SK-N-SH treated with all-trans-retinoic acid at 6 μM for 48 hours (cell line): ENCODE measurements around the gene OS9.

Experiments
- ATAC-seq: fragments of 200-7000 bp; cut with Tn5 transposase; 3 replicates; pipeline ENCODE4 v1.9.1; 2020; ENCODE audit warnings: mild to moderate bottlenecking, moderate library complexity
- BACH2 ChIP-seq: fragments of 250-450 bp; sonication (Bioruptor Pico); IDR thresholded peaks from 2 replicates; pipeline ENCODE4 v1.9.0; 2021; ENCODE audit warnings: mild to moderate bottlenecking, borderline replicate concordance
- ESRRG ChIP-seq: fragments of 250-450 bp; sonication (Bioruptor Pico); IDR thresholded peaks from 2 replicates; pipeline ENCODE4 v1.6.1; 2021; ENCODE audit warnings: mild to moderate bottlenecking
- PPARA ChIP-seq: fragments of 250-450 bp; sonication (Bioruptor Pico); IDR thresholded peaks from 2 replicates; pipeline ENCODE4 v1.5.0; 2020; ENCODE audit warnings: mild to moderate bottlenecking, borderline replicate concordance
- RARB ChIP-seq: fragments of 250-450 bp; sonication (Bioruptor Pico); IDR thresholded peaks from 2 replicates; pipeline ENCODE4 v1.8.0; 2021; ENCODE audit warnings: mild to moderate bottlenecking, moderate library complexity
- SNAI2 ChIP-seq: fragments of 250-450 bp; sonication (Bioruptor Pico); IDR thresholded peaks from 2 replicates; pipeline ENCODE4 v1.5.0; 2020; ENCODE audit warnings: mild to moderate bottlenecking, moderate library complexity
- TCF4 ChIP-seq: fragments of 250-450 bp; sonication (Bioruptor Pico); IDR thresholded peaks from 2 replicates; pipeline ENCODE4 v1.8.0; 2021; ENCODE audit warnings: mild to moderate bottlenecking, moderate library complexity, borderline replicate concordance
- TOX ChIP-seq: fragments of 250-450 bp; sonication (Bioruptor Pico); IDR thresholded peaks from 2 replicates; pipeline ENCODE4 v1.8.0; 2021; ENCODE audit warnings: mild to moderate bottlenecking, moderate library complexity, borderline replicate concordance
- ZC3H10 ChIP-seq: fragments of 250-450 bp; sonication (Bioruptor Pico); IDR thresholded peaks from 2 replicates; pipeline ENCODE4 v1.5.1; 2021; ENCODE audit warnings: mild to moderate bottlenecking, moderate library complexity
- ZFP30 ChIP-seq: fragments of 450-650 bp; formaldehyde crosslinking; IDR thresholded peaks from 2 replicates; pipeline ENCODE4 v1.5.0; 2022; ENCODE audit warnings: mild to moderate bottlenecking, moderate library complexity
- ZNF565 ChIP-seq: fragments of 450-650 bp; formaldehyde crosslinking; conservative IDR thresholded peaks from 2 replicates; pipeline ENCODE4 v1.5.0; 2020; ENCODE audit warnings: low read depth, mild to moderate bottlenecking, moderate library complexity
- ZNF8 ChIP-seq: fragments of 450-650 bp; formaldehyde crosslinking; IDR thresholded peaks from 2 replicates; pipeline ENCODE4 v1.5.0; 2020; ENCODE audit warnings: mild to moderate bottlenecking, moderate library complexity
- TF ChIP-seq, protein P1 (sequence below): fragments of 250-450 bp; sonication (Bioruptor Pico); IDR thresholded peaks from 2 replicates; pipeline ENCODE4 v1.5.1; 2020; ENCODE audit warnings: low read depth, mild to moderate bottlenecking, moderate library complexity
- TF ChIP-seq, protein P2 (sequence below): fragments of 250-450 bp; sonication (Bioruptor Pico); IDR thresholded peaks from 2 replicates; pipeline ENCODE4 v1.5.1; 2021; ENCODE audit warnings: mild to moderate bottlenecking, moderate library complexity
- TF ChIP-seq, protein P3 (sequence below): fragments of 250-450 bp; sonication (Bioruptor Pico); IDR thresholded peaks from 2 replicates; pipeline ENCODE4 v1.8.0; 2020; ENCODE audit warnings: mild to moderate bottlenecking, moderate library complexity, borderline replicate concordance
- TF ChIP-seq, protein P4 (sequence below): fragments of 250-450 bp; sonication (Bioruptor Pico); IDR thresholded peaks from 2 replicates; pipeline ENCODE4 v1.5.0; 2020; ENCODE audit warnings: mild to moderate bottlenecking, moderate library complexity

The OS9 gene

DNA sequence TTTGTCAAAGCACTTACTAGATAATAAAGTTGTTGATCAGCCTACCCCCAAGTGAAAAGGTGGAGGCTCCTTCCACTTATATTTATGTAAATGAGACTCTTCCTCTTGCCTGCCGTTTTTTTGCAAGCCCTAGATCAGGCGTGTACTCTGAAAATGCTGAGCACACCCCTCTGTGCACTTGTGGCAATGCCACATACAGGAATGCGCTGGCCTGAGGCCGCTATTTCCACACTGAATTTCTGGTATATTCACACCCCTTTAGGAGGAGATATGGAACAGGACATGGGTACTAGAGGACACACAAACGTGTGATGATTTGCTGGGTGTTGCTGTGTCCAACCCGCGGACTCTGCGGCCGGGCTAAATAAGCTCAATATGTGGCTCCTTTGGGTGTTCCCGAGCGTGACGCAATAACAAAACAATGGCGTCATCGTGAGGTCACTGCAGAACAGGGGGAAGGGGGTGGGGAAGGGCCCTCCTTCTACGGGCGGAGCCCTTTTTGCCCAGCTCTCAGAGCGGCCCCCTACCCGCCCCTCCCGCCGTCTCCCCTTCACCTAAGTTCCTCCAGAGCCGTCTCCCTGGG, 50.4 kb downstream of the OS9 start:
- peak; percentile 48 for ATAC-seq
- TF ChIP-seq, protein P1, sequence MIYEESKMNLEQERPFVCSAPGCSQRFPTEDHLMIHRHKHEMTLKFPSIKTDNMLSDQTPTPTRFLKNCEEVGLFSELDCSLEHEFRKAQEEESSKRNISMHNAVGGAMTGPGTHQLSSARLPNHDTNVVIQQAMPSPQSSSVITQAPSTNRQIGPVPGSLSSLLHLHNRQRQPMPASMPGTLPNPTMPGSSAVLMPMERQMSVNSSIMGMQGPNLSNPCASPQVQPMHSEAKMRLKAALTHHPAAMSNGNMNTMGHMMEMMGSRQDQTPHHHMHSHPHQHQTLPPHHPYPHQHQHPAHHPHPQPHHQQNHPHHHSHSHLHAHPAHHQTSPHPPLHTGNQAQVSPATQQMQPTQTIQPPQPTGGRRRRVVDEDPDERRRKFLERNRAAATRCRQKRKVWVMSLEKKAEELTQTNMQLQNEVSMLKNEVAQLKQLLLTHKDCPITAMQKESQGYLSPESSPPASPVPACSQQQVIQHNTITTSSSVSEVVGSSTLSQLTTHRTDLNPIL (CRISPR knock-in tag): peak; percentile 62; the same call in 1 of the 2 replicates
- TF ChIP-seq PPARA (CRISPR knock-in tag) (no peak), SNAI2 (0 out of 2 replicates have a peak, but pooled peaks have one; percentile 8), RARB (CRISPR knock-in tag) (no peak), TOX (CRISPR knock-in tag) (0 out of 2 replicates have a peak, but pooled peaks have one; percentile 12), ZNF565 (peak; percentile 51; the same call in 1 of the 2 replicates), ESRRG (CRISPR knock-in tag) (0 out of 2 replicates have a peak, but pooled peaks have one; percentile 45), TCF4 (CRISPR knock-in tag) (no peak)
- TF ChIP-seq, protein P2, sequence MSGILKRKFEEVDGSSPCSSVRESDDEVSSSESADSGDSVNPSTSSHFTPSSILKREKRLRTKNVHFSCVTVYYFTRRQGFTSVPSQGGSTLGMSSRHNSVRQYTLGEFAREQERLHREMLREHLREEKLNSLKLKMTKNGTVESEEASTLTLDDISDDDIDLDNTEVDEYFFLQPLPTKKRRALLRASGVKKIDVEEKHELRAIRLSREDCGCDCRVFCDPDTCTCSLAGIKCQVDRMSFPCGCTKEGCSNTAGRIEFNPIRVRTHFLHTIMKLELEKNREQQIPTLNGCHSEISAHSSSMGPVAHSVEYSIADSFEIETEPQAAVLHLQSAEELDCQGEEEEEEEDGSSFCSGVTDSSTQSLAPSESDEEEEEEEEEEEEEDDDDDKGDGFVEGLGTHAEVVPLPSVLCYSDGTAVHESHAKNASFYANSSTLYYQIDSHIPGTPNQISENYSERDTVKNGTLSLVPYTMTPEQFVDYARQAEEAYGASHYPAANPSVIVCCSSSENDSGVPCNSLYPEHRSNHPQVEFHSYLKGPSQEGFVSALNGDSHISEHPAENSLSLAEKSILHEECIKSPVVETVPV (CRISPR knock-in tag): 0 out of 2 replicates have a peak, but pooled peaks have one; percentile 25
- TF ChIP-seq, protein P3, sequence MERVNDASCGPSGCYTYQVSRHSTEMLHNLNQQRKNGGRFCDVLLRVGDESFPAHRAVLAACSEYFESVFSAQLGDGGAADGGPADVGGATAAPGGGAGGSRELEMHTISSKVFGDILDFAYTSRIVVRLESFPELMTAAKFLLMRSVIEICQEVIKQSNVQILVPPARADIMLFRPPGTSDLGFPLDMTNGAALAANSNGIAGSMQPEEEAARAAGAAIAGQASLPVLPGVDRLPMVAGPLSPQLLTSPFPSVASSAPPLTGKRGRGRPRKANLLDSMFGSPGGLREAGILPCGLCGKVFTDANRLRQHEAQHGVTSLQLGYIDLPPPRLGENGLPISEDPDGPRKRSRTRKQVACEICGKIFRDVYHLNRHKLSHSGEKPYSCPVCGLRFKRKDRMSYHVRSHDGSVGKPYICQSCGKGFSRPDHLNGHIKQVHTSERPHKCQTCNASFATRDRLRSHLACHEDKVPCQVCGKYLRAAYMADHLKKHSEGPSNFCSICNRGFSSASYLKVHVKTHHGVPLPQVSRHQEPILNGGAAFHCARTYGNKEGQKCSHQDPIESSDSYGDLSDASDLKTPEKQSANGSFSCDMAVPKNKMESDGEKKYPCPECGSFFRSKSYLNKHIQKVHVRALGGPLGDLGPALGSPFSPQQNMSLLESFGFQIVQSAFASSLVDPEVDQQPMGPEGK: peak; percentile 50; the same call in 1 of the 2 replicates

DNA sequence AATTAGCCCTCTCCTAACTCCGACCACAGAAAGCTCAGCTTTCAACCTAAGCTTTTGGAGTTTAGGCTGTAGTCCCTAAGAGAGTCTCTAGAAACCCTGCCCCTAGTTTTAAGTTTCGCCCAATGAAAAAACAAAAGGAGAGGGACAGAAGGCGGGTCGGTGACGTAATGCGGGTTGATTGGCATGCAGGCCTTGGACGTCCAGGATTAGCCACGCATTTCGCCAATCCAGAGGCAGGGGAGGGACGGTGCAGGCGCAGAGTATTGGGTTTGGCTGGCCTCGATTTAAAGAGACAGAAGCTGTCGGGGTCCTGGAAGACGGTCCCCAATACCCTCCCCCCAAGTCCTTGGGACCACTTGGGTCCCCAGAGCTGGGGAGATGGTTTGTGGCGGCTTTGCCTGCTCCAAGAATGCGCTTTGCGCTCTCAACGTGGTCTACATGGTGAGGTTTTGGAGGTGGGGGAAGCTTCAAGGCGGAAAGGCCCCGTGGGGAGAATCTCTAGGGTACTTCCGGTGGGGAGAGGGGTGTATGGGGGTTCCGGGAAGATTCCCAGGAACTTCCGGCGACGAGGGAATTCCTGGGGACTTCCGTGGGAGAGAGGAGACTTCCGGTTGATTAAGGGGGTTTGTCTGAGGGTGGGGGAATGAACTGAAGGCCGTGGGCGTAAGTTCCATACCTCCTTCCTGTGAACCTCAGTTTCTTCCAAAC, 51.0 kb downstream of the OS9 start, which contains the start of gene TSPAN31:
TSS of gene TSPAN31 (plus strand) at position 263 of the 708 bp plus-strand sequence. CDS start at position 379, 116 bp downstream.
- ATAC-seq: peak; percentile 94

DNA sequence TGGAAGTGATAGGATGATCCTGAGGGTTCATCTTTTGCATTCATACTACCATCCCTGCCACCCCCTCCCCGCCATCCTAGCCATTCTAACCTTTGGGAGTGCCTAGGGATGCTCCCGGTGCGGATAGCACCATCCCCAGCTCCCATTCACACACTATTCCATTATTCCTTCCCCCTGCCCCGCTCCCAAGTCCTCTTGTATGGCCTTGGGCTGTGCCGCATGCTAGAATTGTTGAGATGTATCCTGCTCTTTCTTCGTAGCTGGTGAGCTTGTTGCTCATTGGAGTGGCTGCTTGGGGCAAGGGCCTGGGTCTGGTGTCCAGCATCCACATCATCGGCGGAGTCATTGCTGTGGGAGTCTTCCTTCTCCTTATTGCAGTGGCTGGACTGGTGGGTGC, 51.6 kb downstream of the OS9 start:
- peak; percentile 40 for ATAC-seq
- TF ChIP-seq ZC3H10: no peak
- TF ChIP-seq, protein P3: 0 out of 2 replicates have a peak, but pooled peaks have one; percentile 12

More for the DNA sequence above, 51.0 kb downstream of the OS9 start, which contains the start of gene TSPAN31:
- no peak for TF ChIP-seq RARB (CRISPR knock-in tag)
- TF ChIP-seq, protein P3: peak; percentile 20
- TF ChIP-seq ZNF8: no peak
- TF ChIP-seq ZC3H10: no peak
- 0 out of 2 replicates have a peak, but pooled peaks have one; percentile 27 for TF ChIP-seq ZNF565
- TF ChIP-seq TOX (CRISPR knock-in tag): no peak
- TF ChIP-seq ZFP30: no peak
- TF ChIP-seq, all 23 proteins: peak for 2

DNA sequence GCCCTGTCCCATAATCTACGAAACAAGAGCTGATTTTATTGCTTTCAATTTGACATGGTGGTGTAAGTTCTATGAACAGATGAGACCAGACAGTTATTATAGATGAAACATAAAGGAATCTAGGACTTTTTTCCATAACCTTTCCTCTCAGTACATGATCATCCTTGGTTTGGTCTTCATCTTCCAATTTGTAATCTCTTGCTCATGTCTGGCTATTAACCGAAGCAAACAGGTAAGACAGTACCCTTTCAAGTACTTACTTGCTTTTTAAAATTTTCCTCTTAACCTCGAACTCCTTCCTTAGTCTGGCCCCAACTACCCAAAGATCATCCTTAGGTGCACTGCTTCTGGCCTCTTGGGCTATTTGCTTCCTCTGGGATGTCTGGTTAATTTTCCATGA, 52.1 kb downstream of the OS9 start:
- no peak for ATAC-seq
- TF ChIP-seq TOX (CRISPR knock-in tag): no peak

DNA sequence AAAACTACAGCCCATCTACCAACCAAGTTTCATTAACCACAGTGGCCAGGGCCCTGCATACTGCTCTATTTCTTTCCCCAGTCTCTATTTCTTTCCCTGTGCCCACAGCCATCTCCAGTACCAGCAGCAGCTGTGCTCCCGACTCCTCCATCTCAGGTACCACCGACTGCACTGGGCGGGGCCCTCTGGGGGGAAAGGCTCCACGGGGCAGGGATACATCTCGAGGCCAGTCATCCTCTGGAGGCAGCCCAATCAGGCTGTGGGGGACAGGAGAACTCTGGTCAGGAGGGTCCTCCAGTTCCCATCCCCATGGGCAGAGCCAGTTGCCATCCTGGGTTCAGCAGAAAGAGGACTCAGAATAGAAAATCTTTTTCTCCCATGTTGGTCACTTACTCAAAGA, 55.1 kb downstream of the OS9 start:
- ATAC-seq: no peak
- TF ChIP-seq, protein P4, sequence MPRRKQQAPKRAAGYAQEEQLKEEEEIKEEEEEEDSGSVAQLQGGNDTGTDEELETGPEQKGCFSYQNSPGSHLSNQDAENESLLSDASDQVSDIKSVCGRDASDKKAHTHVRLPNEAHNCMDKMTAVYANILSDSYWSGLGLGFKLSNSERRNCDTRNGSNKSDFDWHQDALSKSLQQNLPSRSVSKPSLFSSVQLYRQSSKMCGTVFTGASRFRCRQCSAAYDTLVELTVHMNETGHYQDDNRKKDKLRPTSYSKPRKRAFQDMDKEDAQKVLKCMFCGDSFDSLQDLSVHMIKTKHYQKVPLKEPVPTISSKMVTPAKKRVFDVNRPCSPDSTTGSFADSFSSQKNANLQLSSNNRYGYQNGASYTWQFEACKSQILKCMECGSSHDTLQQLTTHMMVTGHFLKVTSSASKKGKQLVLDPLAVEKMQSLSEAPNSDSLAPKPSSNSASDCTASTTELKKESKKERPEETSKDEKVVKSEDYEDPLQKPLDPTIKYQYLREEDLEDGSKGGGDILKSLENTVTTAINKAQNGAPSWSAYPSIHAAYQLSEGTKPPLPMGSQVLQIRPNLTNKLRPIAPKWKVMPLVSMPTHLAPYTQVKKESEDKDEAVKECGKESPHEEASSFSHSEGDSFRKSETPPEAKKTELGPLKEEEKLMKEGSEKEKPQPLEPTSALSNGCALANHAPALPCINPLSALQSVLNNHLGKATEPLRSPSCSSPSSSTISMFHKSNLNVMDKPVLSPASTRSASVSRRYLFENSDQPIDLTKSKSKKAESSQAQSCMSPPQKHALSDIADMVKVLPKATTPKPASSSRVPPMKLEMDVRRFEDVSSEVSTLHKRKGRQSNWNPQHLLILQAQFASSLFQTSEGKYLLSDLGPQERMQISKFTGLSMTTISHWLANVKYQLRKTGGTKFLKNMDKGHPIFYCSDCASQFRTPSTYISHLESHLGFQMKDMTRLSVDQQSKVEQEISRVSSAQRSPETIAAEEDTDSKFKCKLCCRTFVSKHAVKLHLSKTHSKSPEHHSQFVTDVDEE: no peak
- TF ChIP-seq TOX (CRISPR knock-in tag) (no peak), BACH2 (CRISPR knock-in tag) (no peak), RARB (CRISPR knock-in tag) (no peak)
